HL-60 (cell line): ENCODE measurements around the gene ACTG1.

Experiments
- DNase-seq, 2 experiments: peaks; one replicate each; pipeline ENCODE4 v3.0.0-alpha.2; 2010 to 2020; ENCODE audit warnings: low read depth in 1 of 2, low spot score in 1 of 2
- H3K27ac ChIP-seq: fragments of 250-450 bp; sonication (Bioruptor Pico); replicated peaks from 2 replicates; pipeline ENCODE4 v1.5.1; 2020; ENCODE audit warnings: mild to moderate bottlenecking, moderate library complexity
- H3K27me3 ChIP-seq: fragments of 250-450 bp; sonication (Bioruptor Pico); 2 replicates; pipeline ENCODE4 v1.5.1; 2021; ENCODE audit warnings: mild to moderate bottlenecking, moderate library complexity; ENCODE audit not compliant: insufficient read depth, poor library complexity, severe bottlenecking
- H3K4me3 ChIP-seq: replicated peaks from 2 replicates; pipeline ENCODE4 v1.5.1; 2011; ENCODE audit warnings: mild to moderate bottlenecking, control low read depth, low read length; ENCODE audit not compliant: insufficient read depth
- CTCF ChIP-seq: IDR thresholded peaks from one replicate; pipeline ENCODE4 v1.5.1; 2011; ENCODE audit warnings: low read length, control low read depth, inconsistent platforms; ENCODE audit not compliant: insufficient read depth
- GABPA ChIP-seq: IDR thresholded peaks from 2 replicates; pipeline ENCODE4 v1.6.1; 2012; ENCODE audit warnings: low read depth
- POLR2AphosphoS5 ChIP-seq: IDR thresholded peaks from 2 replicates; pipeline ENCODE4 v1.6.1; 2012; ENCODE audit warnings: low read depth
- REST ChIP-seq: IDR thresholded peaks from 2 replicates; pipeline ENCODE4 v1.6.1; 2012; ENCODE audit warnings: low read depth; ENCODE audit not compliant: insufficient replicate concordance
- SPI1 ChIP-seq: IDR thresholded peaks from 2 replicates; pipeline ENCODE4 v1.6.1; 2012; ENCODE audit warnings: low read depth, mild to moderate bottlenecking, borderline replicate concordance

Gene ACTG1

DNA sequence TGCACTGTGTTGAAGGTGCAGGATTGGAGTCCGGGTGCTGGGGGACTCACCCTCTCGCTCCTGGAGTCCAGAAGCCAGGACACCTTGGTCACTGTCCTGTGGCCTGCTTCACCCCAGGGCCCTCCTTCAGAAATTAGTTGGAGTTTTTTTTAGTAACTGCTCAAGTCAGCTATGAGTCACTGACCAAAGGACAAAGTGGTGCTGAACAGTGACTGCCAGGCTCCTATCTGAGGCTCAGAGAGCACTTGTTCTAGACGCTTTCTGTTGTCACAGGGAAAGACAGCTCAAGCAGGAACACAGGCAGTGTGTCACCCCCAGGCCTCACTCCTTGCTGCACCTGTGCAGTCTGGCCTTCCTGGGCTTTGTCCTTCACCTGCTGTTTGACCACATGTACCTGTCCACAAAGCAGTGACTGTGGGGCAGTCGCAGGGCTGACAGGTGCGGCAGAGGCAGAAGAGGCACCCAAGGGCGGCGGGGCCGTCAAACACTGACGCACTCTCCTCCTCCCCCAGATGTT is 43.6 kb upstream of the ACTG1 start:
- TF ChIP-seq REST (no peak), CTCF (no peak), GABPA (no peak), SPI1 (no peak), POLR2AphosphoS5 (no peak)
- Histone ChIP-seq H3K27me3 (no peaks in the 10 kb centered on the region), H3K4me3 (no peak overlapping the region), H3K27ac (no peak overlapping the region)
- no peak for DNase-seq

GRCh38 chr17:81553616-81554181 is 41.1 kb upstream of the ACTG1 start:
- TF ChIP-seq POLR2AphosphoS5 (0 out of 2 replicates have a peak, but pooled peaks have one; percentile 19), SPI1 (no peak)
- peak overlapping the region; percentile 74 for H3K27ac ChIP-seq
- peak overlapping the region; percentile 97 for H3K4me3 ChIP-seq
- no peaks in the 10 kb centered on the region for H3K27me3 ChIP-seq
- peak; percentile 42 to 58 for DNase-seq

DNA sequence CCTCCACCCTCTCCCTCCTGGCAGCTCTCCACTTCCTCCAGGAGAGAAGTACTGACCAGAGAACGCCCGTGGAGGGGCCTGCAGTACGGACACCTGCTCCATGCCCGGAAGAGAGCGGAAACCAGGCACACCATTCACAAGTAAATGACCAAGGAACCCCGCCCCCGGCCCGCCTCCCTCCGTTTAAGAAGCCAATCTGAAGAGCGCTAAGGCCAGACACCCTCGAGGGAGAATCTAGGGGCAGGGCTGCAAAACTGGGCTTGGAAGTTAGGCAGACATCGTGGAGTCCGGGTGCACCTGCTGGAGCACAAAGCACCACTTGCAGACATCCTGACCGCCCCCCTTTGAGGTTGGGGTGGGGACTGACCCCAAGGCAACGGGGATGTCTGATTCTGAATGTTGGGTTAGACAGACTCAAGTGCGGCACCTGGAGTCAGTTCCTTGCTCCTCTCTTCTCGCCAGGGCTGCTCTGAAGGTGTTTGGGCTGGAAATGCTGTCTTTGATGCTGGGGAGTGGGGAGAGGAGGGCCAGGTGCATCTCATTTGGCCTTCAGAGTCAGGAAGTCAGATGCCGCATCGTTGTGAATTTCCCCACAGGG is 40.5 kb upstream of the ACTG1 start:
- H3K4me3 ChIP-seq = peak overlapping the region; percentile 97
- peak overlapping the region; percentile 74 for H3K27ac ChIP-seq
- 0 out of 2 replicates have a peak, but pooled peaks have one; percentile 4 for TF ChIP-seq SPI1
- TF ChIP-seq REST = no peak
- no peak for TF ChIP-seq CTCF
- no peak for TF ChIP-seq GABPA
- peak; percentile 21; the same call in 1 of the 2 replicates for TF ChIP-seq POLR2AphosphoS5
- no peaks in the 10 kb centered on the region for H3K27me3 ChIP-seq
- DNase-seq = peak in 1 of 2 experiments; percentile 89

DNA sequence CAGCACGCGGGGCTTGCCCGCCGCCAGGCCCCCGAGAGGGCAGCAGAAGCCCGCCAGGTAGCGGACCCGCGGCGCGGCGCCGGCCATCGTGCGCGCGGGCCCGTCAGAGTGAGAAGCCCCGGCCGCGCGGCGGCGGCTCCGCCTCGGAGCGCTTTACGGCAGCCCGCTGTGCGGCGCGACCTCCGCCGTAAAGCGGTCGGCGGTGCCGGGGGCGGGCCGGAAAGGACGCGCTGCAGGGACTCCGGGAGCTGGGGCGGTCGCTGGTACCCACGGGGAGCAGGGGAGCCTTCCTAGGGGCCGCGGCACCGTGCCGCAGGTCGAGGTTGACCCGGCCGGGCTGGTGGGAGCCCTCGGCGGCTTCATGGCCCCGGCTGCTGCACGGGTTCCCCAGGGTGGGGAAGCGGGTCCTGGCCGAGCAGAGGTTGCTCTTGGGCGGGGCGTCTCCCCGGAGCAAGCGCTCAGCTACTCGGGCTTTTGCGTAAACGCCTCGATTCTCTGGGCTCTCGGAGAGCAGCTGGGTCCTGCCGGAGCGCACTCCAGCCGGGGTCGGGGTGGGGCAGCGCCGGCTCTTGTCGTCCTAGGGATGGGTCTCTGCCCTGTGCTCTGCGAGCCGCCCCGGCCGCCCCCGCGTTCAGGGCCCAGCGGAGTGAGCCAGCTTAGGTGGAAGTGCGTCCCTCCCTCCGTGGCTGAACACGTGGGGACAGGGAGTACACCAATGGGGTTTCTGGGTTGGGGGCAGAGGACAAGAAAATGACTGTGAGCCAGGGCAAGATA is 39.8 kb upstream of the ACTG1 start, which contains the start of gene FAAP100:
TSS of gene FAAP100 (minus strand) at position 110 of the 774 bp plus-strand sequence. CDS start at position 87, 23 bp downstream.
- H3K4me3 ChIP-seq = peak within 1 kb of the TSS; percentile 97
- peak; percentile 74 to 83 for DNase-seq
- H3K27ac ChIP-seq = peak within 1 kb of the TSS; percentile 74
- no peaks in the 10 kb centered on the region for H3K27me3 ChIP-seq
- TF ChIP-seq CTCF (no peak), REST (peak; percentile 65)
